ENCODE measurements around the gene GALNT12.

The GALNT12 gene

DNA sequence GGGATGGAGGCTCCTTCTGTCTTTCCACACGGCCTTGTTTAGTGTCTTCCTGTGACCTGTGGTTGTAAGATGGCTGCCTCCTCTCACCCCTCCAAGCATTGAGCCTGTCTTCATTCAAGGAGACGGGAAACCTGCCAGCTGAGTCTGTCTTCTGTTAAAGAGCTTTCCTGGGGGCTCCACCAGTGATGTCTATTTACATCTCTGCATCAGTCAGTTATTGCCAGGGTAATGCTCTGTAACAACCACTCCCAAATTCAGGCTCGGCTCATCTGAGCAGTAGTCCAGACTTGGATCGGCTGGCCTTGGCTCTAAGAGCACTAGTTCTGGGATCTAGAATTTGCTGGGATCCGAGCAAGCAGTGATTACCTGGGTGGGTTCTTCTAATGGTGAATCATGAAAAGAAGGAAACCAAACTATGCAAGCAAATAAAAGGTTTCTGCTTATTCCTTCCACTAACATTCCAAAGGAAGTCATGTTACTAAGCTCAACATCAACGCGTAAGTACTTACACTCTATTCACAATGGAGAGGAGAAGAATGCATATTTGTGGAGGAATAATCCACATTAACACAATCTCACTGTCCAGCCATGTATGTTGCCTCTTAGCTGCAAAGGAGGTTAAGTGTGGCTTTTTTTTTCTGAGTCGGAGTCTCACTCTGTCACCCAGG, 61.7 kb downstream of the GALNT12 start:
- H3K9me3 Mint-ChIP-seq: no peaks in the 10 kb centered on the region
- no peaks in the 10 kb centered on the region for H3K36me3 Mint-ChIP-seq
- no peak overlapping the region for H3K27ac Mint-ChIP-seq
- H3K27me3 Mint-ChIP-seq: no peaks in the 10 kb centered on the region
- no peaks in the 10 kb centered on the region for H3K4me1 Mint-ChIP-seq
- H3K4me3 Mint-ChIP-seq: no peak overlapping the region

DNA sequence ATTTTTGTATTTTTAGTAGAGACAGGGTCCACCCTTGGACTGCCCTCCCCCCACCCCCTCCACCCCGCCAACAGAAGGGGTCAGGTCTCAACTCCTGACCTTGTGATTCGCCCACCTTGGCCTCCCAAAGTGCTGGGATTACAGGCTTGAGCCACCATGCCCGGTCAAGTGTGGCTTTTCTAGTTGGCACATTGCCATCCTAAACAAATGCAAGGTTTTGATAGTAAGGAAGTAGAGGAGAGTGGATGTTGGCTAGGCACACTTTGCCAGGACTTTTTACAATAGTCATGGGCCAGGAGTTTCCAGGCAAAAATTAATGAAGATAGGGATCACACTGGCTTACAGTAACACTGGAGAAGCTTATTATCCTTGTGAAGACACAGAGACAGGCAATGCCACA, 62.4 kb downstream of the GALNT12 start:
- no peaks in the 10 kb centered on the region for H3K27me3 Mint-ChIP-seq
- H3K36me3 Mint-ChIP-seq: no peaks in the 10 kb centered on the region
- H3K4me1 Mint-ChIP-seq: no peaks in the 10 kb centered on the region
- no peak overlapping the region for H3K27ac Mint-ChIP-seq
- no peak overlapping the region for H3K4me3 Mint-ChIP-seq
- no peaks in the 10 kb centered on the region for H3K9me3 Mint-ChIP-seq

GRCh38 chr9:98870782-98871557, 63.5 kb downstream of the GALNT12 start:
- Mint-ChIP-seq H3K36me3 (no peaks in the 10 kb centered on the region), H3K4me3 (no peak overlapping the region), H3K9me3 (no peaks in the 10 kb centered on the region), H3K27ac (no peak overlapping the region), H3K27me3 (no peaks in the 10 kb centered on the region), H3K4me1 (no peaks in the 10 kb centered on the region)

DNA sequence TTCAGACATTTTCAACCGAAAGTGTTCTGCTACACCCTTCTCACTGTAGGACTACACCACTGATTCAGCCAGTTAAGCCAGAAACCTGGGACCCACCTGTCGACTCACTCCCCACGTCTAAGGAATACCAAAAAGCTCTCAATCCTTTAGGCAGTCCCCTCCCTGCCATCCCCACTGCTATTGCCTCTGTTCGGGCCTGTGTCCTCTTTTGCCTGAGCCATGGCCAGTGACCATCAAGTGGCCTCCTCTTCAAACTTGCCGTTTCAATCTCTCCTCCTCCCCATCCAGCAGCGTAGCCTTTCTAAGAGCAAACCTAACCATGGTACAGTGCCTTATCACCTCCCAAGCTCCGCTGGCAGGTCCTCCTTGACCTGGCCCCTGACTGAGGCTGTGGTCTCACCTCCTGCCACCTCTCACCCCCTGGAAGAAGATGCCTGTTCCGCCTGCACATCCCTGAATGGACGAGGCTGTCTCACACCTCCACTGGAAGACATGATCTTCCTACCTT, 64.1 kb downstream of the GALNT12 start:
- H3K36me3 Mint-ChIP-seq: no peaks in the 10 kb centered on the region
- no peak overlapping the region for H3K27ac Mint-ChIP-seq
- no peaks in the 10 kb centered on the region for H3K9me3 Mint-ChIP-seq
- H3K27me3 Mint-ChIP-seq: no peaks in the 10 kb centered on the region
- H3K4me1 Mint-ChIP-seq: no peaks in the 10 kb centered on the region
- no peak overlapping the region for H3K4me3 Mint-ChIP-seq

- no peak overlapping the region for H3K27ac Mint-ChIP-seq
- no peak overlapping the region for H3K4me3 Mint-ChIP-seq
- no peaks in the 10 kb centered on the region for H3K4me1 Mint-ChIP-seq
- H3K9me3 Mint-ChIP-seq: no peaks in the 10 kb centered on the region
- no peaks in the 10 kb centered on the region for H3K27me3 Mint-ChIP-seq
- H3K36me3 Mint-ChIP-seq: no peaks in the 10 kb centered on the region
These were observed 66.1 kb downstream of the GALNT12 start for GRCh38 chr9:98873526-98873925.

DNA sequence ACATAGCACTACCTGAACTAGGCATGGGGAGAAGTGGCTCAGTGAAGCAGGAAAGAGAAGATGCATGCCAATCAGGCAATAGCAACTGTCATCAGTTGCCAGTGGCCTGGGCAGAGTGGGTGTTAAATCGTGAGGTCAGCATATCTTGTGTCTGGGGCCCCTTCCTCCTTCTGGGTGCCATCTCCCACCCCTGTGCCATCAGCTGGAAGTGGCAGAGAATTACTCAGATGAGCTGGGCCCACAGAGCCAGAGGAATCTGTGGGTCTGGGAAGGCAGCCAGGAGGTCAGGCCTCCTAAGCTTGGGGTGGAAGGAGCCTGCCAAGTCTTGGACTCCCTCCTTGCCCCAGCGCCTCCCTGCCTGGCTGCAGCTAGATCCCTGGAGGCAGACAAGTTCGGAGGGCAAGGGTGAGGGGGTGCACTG, 66.5 kb downstream of the GALNT12 start:
- no peaks in the 10 kb centered on the region for H3K36me3 Mint-ChIP-seq
- H3K9me3 Mint-ChIP-seq: no peaks in the 10 kb centered on the region
- no peaks in the 10 kb centered on the region for H3K4me1 Mint-ChIP-seq
- no peak overlapping the region for H3K27ac Mint-ChIP-seq
- H3K4me3 Mint-ChIP-seq: no peak overlapping the region
- no peaks in the 10 kb centered on the region for H3K27me3 Mint-ChIP-seq

- no peaks in the 10 kb centered on the region for H3K9me3 Mint-ChIP-seq
- no peak overlapping the region for H3K4me3 Mint-ChIP-seq
- no peaks in the 10 kb centered on the region for H3K36me3 Mint-ChIP-seq
- no peak overlapping the region for H3K27ac Mint-ChIP-seq
- H3K27me3 Mint-ChIP-seq: no peaks in the 10 kb centered on the region
- no peaks in the 10 kb centered on the region for H3K4me1 Mint-ChIP-seq
These were observed 67.3 kb downstream of the GALNT12 start for GRCh38 chr9:98874721-98875255.

DNA sequence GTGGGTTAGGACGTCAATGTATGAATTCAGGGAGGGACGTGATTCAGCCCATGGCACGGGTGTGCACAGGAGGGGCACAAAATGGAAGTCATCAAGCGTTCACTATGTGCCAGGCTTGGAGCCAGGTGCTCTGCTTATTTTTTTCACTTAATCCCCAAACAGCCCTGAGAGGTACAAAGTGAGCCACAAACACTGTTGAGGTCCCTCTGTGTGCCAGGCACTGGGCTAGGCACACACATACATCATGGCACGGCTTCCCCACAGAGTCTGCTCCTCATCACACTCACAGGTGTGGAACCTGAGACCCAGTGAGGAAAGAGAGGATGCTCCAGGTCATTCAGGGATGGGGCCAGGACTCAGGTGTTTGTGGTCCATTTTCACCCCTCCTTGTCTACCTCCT, 68.1 kb downstream of the GALNT12 start:
- Mint-ChIP-seq H3K27ac (no peak overlapping the region), H3K36me3 (no peaks in the 10 kb centered on the region), H3K4me3 (no peak overlapping the region), H3K27me3 (no peaks in the 10 kb centered on the region), H3K4me1 (no peaks in the 10 kb centered on the region), H3K9me3 (no peaks in the 10 kb centered on the region)

DNA sequence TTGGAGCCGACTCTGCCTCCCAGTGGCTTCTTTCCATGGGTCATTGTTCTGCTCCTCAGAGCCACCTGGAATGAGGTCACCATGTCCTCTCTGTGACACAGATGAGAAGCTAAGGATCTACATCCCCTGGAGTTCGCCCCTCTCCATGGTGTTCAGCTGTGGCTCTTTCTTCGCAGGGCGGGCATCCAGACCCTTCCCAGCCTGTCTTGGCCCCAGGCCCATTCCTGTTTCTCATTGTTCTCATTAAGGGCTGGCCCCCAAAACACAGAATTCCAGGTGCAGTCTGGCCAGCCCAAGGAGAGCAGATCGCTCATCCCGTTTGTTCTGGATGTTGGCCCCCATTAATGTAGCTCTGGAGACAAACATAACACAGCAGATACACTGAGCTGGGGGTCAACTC, 69.8 kb downstream of the GALNT12 start:
- no peaks in the 10 kb centered on the region for H3K4me1 Mint-ChIP-seq
- H3K9me3 Mint-ChIP-seq: no peaks in the 10 kb centered on the region
- no peaks in the 10 kb centered on the region for H3K36me3 Mint-ChIP-seq
- H3K27ac Mint-ChIP-seq: no peak overlapping the region
- no peak overlapping the region for H3K4me3 Mint-ChIP-seq
- H3K27me3 Mint-ChIP-seq: peaks cover 6% of the 10 kb centered on the region

- H3K27me3 Mint-ChIP-seq: peaks cover 9% of the 10 kb centered on the region
- no peak overlapping the region for H3K27ac Mint-ChIP-seq
- H3K36me3 Mint-ChIP-seq: no peaks in the 10 kb centered on the region
- H3K4me3 Mint-ChIP-seq: no peak overlapping the region
- H3K4me1 Mint-ChIP-seq: no peaks in the 10 kb centered on the region
- no peaks in the 10 kb centered on the region for H3K9me3 Mint-ChIP-seq
These were observed 71.9 kb downstream of the GALNT12 start for GRCh38 chr9:98879094-98879962.

- H3K4me3 Mint-ChIP-seq: no peak overlapping the region
- H3K4me1 Mint-ChIP-seq: no peaks in the 10 kb centered on the region
- no peak overlapping the region for H3K27ac Mint-ChIP-seq
- no peaks in the 10 kb centered on the region for H3K36me3 Mint-ChIP-seq
- H3K27me3 Mint-ChIP-seq: peaks cover 13% of the 10 kb centered on the region
- H3K9me3 Mint-ChIP-seq: no peaks in the 10 kb centered on the region
These were observed 72.5 kb downstream of the GALNT12 start for GRCh38 chr9:98879963-98880310.

DNA sequence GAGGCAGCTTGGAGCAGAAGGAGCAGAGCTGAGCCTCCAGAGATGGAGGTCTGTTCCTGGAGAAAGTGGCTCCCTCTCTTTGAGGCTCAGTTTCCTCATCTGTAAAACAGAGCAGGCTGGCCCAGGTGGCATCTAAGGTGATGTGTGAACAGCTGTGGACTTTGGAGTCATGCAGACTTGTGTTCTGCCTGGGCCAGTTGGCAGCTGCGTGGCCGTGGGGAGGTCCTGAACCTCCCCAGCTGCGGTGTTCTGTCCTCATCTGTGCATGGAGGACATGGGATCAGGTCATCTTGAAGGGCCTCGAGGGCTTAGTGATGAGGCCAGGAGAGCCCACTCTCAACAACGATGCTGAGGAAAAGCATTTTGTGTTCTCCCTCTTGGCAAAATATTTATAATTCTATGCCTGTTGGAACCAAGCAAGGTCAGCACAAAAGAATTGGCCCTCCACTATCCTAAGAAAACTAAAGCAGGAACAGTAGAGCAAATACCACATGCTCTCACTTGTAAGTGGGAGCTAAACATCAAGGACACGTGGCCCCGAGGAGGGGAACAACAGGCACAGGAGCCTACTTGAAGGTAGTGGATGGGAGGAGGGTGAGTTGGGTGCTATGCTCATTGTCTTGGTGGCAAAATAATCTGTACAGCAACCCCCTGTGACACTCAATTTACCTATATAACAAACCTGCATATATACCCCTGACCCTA, 73.0 kb downstream of the GALNT12 start:
- Mint-ChIP-seq H3K4me3 (no peak overlapping the region), H3K27ac (no peak overlapping the region), H3K27me3 (peaks cover 15% of the 10 kb centered on the region), H3K9me3 (no peaks in the 10 kb centered on the region), H3K36me3 (no peaks in the 10 kb centered on the region), H3K4me1 (no peaks in the 10 kb centered on the region)

DNA sequence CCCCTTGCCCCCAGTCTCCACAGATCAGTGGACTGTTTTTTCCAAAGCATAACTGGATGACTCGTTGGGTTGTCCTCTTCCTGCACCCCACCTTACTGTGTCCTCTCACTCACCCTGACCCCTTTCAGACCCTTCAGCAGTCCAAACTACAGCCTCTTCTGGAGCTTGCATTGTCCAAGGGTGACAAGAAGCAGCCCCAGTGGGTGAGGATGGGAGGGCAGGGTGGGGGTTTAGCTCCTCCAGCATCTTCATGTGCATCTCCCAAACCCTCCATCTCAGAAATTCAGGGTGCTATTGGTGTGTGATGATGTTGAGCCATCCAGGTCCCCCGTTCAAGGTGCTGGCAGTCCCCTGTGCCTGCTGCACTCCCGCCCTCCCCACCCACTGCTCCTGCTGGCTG, 73.9 kb downstream of the GALNT12 start:
- no peaks in the 10 kb centered on the region for H3K36me3 Mint-ChIP-seq
- H3K9me3 Mint-ChIP-seq: no peaks in the 10 kb centered on the region
- no peak overlapping the region for H3K27ac Mint-ChIP-seq
- no peaks in the 10 kb centered on the region for H3K4me1 Mint-ChIP-seq
- no peak overlapping the region for H3K4me3 Mint-ChIP-seq
- peaks cover 15% of the 10 kb centered on the region for H3K27me3 Mint-ChIP-seq

GRCh38 chr9:98881836-98882568, 74.5 kb downstream of the GALNT12 start:
- Mint-ChIP-seq H3K9me3 (no peaks in the 10 kb centered on the region), H3K27ac (no peak overlapping the region), H3K27me3 (peaks cover 15% of the 10 kb centered on the region), H3K36me3 (no peaks in the 10 kb centered on the region), H3K4me1 (no peaks in the 10 kb centered on the region), H3K4me3 (no peak overlapping the region)

- no peak overlapping the region for H3K27ac Mint-ChIP-seq
- H3K4me1 Mint-ChIP-seq: no peaks in the 10 kb centered on the region
- H3K9me3 Mint-ChIP-seq: no peaks in the 10 kb centered on the region
- H3K36me3 Mint-ChIP-seq: no peaks in the 10 kb centered on the region
- H3K27me3 Mint-ChIP-seq: peaks cover 17% of the 10 kb centered on the region
- no peak overlapping the region for H3K4me3 Mint-ChIP-seq
These were observed 75.1 kb downstream of the GALNT12 start for GRCh38 chr9:98882569-98882923.

All from activated naive CD4-positive, alpha-beta T cell treated with anti-CD3 and anti-CD28 coated beads, Interleukin-2, amount 50 U/mL, for 24 hours (primary cell).